Heart right ventricle (tissue), 16 donors: ENCODE results near the gene SEPHS2. TPM values are rescaled to one million over a fixed set of nuclear protein-coding genes. Genes with fewer than 3 reads are reported as not detected.

Experiments
- ATAC-seq, 8 donors: fragments of 200-7000 bp; cut with Tn5 transposase; one replicate each; pipeline ENCODE4 v1.9.1; 2020; ENCODE audit warnings: mild to moderate bottlenecking in 8 of 8, moderate library complexity in 8 of 8, moderate number of reproducible peaks in 1 of 8
- DNase-seq, 2 donors: peaks; one replicate each; pipeline ENCODE4 v3.0.0-alpha.2; 2020
- H3K27ac ChIP-seq, 10 donors: fragments of 200-600 bp; sonication (generic) in 2 of 10; one replicate each; pipeline versions ENCODE4 v1.5.0 to v1.8.0; 2020 to 2022; ENCODE audit warnings: mild to moderate bottlenecking in 3 of 10
- H3K27me3 ChIP-seq, 7 donors: fragments of 200-600 bp; one replicate each; pipeline ENCODE4 v1.8.0; 2021 to 2022; ENCODE audit warnings: mild to moderate bottlenecking in 2 of 7
- H3K36me3 ChIP-seq, 9 donors: fragments of 200-600 bp; sonication (generic) in 1 of 9; one replicate each; pipeline versions ENCODE4 v1.5.0 to v1.8.0; 2020 to 2022; ENCODE audit warnings: mild to moderate bottlenecking in 2 of 9
- H3K4me1 ChIP-seq, 9 donors: fragments of 200-600 bp; sonication (generic) in 1 of 9; one replicate each; pipeline versions ENCODE4 v1.5.0 to v1.8.0; 2020 to 2022; ENCODE audit warnings: mild to moderate bottlenecking in 4 of 9
- H3K4me3 ChIP-seq, 10 donors: fragments of 200-600 bp; sonication (generic) in 2 of 10; one replicate each; pipeline versions ENCODE4 v1.5.0 to v1.8.0; 2020 to 2022; ENCODE audit warnings: mild to moderate bottlenecking in 7 of 10, moderate library complexity in 2 of 10
- H3K9me3 ChIP-seq, 11 donors: fragments of 200-600 bp in 10 of 11; sonication (generic) in 2 of 11; one replicate each; pipeline versions ENCODE4 v1.5.0 to v1.8.0; 2013 to 2022; ENCODE audit warnings: mild to moderate bottlenecking in 2 of 11, control low read depth in 1 of 11, moderate library complexity in 1 of 11
- CTCF ChIP-seq, 9 donors: fragments of 200-600 bp; sonication (generic) in 2 of 9; IDR thresholded peaks; one replicate each; pipeline versions ENCODE4 v1.5.0 to v1.8.0; 2021 to 2022; ENCODE audit warnings: antibody characterized with exemption in 9 of 9, mild to moderate bottlenecking in 5 of 9, moderate library complexity in 1 of 9
- WGBS, 2 donors: extraction: QIAGEN DNeasy Blood & Tissue Kit; methylation state at CpG; one replicate each; pipeline ENCODE4 v1.1.7; 2013; ENCODE audit warnings: inconsistent platforms in 1 of 2; 5-methylcytosine and 5-hydroxymethylcytosine counted together
- intact Hi-C, 10 donors: fragments of 100-400 bp; cut with DNase I; formaldehyde crosslinking; loops; one replicate each; pipeline versions ENCODE4 v1.11.1 to v1.14.2; 2022
- polyA plus RNA-seq, 2 donors: library from polyadenylated mRNA; stranded (reverse); fragments of 200-250 nt; gene quantifications; one replicate each; pipeline ENCODE4 v1.2.3, GENCODE V29; 2013
- total RNA-seq, 10 donors: library from RNA; stranded (reverse); fragmentation: NEBNext Ultra II Directional in 3 of 10; extraction: Animal tissue kit (Norgen Biotek cat#: 25700) in 3 of 10; gene quantifications; one replicate each; pipeline versions ENCODE4 v1.2.1 to v1.2.4, GENCODE V29; 2021 to 2023
- donor health status: Arrhythmogenic right ventricular cardiomyopathy.
- donor health status: ischemic (EF 13 %, LVEDD 7.1; RV severe dilation, severe dysfunction).
- donor health status: healthy with polysubstance abuse.
- donor health status: DM: no; HTN: yes; CAD: no.
- donor health status: DM: no; HTN: no; CAD: no.
- donor health status: ischemic (EF 25% LVEDD 6.9; RV normal size, moderate dysfunction).
- donor health status: ischemic (EF 25% LVEDD 5.7; RV mildly dilated, moderate dysfunction).
- donor health status: healthy.
- donor health status: DM: yes; HTN: yes; CAD: no.
- donor health status: Ischemic cardiomyopathy.
- donor health status: ischemic (EF 35%, LVEDD 5.7; RV mildly dilated, moderate dysfunction).
- donor health status: nonischemic (EF 11% LVEDD 7.7; RV severe dilation, severe dysfunction).
- donor health status: DM: yes; HTN: yes; CAD: no.
- donor health status: PGD.
- donor health status: ischemic (EF 29% LVEDD 5.4; RV normal size, mild dysfunction).
- donor health status: nonischemic (EF 23%, LVEDD 6.1; RV moderate dilation, normal function).

Gene SEPHS2
- total and polyA plus RNA-seq, 12 donors = 17.3 to 49.3 (median 29.3) TPM

- peak overlapping the region; percentile 63 to 97 (median 72) for H3K4me3 ChIP-seq
- H3K27me3 ChIP-seq = no peaks in the 10 kb centered on the region
- H3K27ac ChIP-seq = peak overlapping the region in 9 of 10 donors; percentile 60 to 83 (median 74)
- peaks cover 3 to 33% (median 19%) of the 10 kb centered on the region in 9 donors for H3K4me1 ChIP-seq
- intact Hi-C loops = loop anchor here in 1 of 10 donors (10.0 kb wide), 1 partner anchor 315 kb away; the partner anchor contains the start of gene GDPD3
- WGBS, 2 donors = 2 to 3% methylated on average over 11 of the region's 11 CpGs
- H3K9me3 ChIP-seq = no peaks in the 10 kb centered on the region
- TF ChIP-seq CTCF (IDR thresholded peaks at IDR 0.05) = no peak
- peak in 2 of 8 donors; percentile 5 to 6 for ATAC-seq
- H3K36me3 ChIP-seq = peaks cover 0 to 35% (median 1%) of the 10 kb centered on the region in 9 donors
- no peak for DNase-seq
These were observed 16.3 kb downstream of the SEPHS2 start for GRCh38 chr16:30429418-30429677.

- Histone ChIP-seq H3K9me3 (no peaks in the 10 kb centered on the region), H3K4me3 (no peak overlapping the region), H3K27ac (no peak overlapping the region), H3K4me1 (peaks cover 3 to 33% (median 19%) of the 10 kb centered on the region in 9 donors), H3K36me3 (peaks cover 0 to 48% (median 9%) of the 10 kb centered on the region in 9 donors), H3K27me3 (no peaks in the 10 kb centered on the region)
- no peak for ATAC-seq
- intact Hi-C loops = loop anchor here in 1 of 10 donors (10.0 kb wide), 1 partner anchor 313 kb away; the partner anchor contains the start of gene GDPD3
- WGBS, 2 donors = 93 to 96% methylated on average over 4 of the region's 4 CpGs
- no peak for TF ChIP-seq CTCF (IDR thresholded peaks at IDR 0.05)
- DNase-seq = no peak
These were observed 17.6 kb downstream of the SEPHS2 start for GRCh38 chr16:30428055-30428454.

- Histone ChIP-seq H3K27ac (no peak overlapping the region), H3K4me3 (no peak overlapping the region), H3K36me3 (peaks cover 0 to 51% (median 16%) of the 10 kb centered on the region in 9 donors), H3K9me3 (no peaks in the 10 kb centered on the region), H3K27me3 (no peaks in the 10 kb centered on the region), H3K4me1 (peaks cover 0 to 20% (median 11%) of the 10 kb centered on the region in 9 donors)
- intact Hi-C loops = loop anchor here in 1 of 10 donors (10.0 kb wide), 1 partner anchor 306 kb away; the partner anchor contains the start of gene GDPD3
- 80 to 83% methylated on average over 5 of the region's 5 CpGs for WGBS, 2 donors
- no peak for DNase-seq
- ATAC-seq = no peak
- no peak for TF ChIP-seq CTCF (IDR thresholded peaks at IDR 0.05)
These were observed 24.7 kb downstream of the SEPHS2 start for GRCh38 chr16:30421010-30421409.

- 68 to 72% methylated on average over 31 of the region's 31 CpGs for WGBS, 2 donors
- no peak for DNase-seq
- intact Hi-C loops = loop anchor here in 3 of 10 donors (10.0 kb wide), 3 partner anchors 64 to 354 kb away; partner anchors contain the start of genes ALDOA (in 1 of the 3), CD2BP2 (in 1 of the 3) and ZNF689 (in 1 of the 3)
These were observed 27.1 kb downstream of the SEPHS2 start for GRCh38 chr16:30418350-30419181.

More at GRCh38 chr16:30418350-30419181, 27.1 kb downstream of the SEPHS2 start:
- no peak for ATAC-seq
- Histone ChIP-seq H3K9me3 (no peaks in the 10 kb centered on the region), H3K4me1 (peaks cover 3 to 17% (median 11%) of the 10 kb centered on the region in 9 donors), H3K4me3 (peak overlapping the region in 9 of 10 donors; percentile 53 to 77 (median 66)), H3K27ac (peak overlapping the region; percentile 49 to 91 (median 78)), H3K36me3 (peaks cover 0 to 39% (median 10%) of the 10 kb centered on the region in 9 donors), H3K27me3 (no peaks in the 10 kb centered on the region)
- peak in 1 of 9 donors; percentile 3 for TF ChIP-seq CTCF (IDR thresholded peaks at IDR 0.05)
